Uterus (tissue), 4 donors: ENCODE results near the gene ZNF512B. TPM values are rescaled to one million over a fixed set of nuclear protein-coding genes. Genes with fewer than 3 reads are reported as not detected.
"Not testable (repeated sequence)": the region's sequence is repeated elsewhere in the genome, so short reads cannot be mapped to it uniquely, and the experiment has no call there.

Source experiments
- DNase-seq, 2 donors: peaks; one replicate each; pipeline ENCODE4 v3.0.0-alpha.2; 2019 to 2020
- H3K27ac ChIP-seq, 2 donors: fragments of 200-600 bp; sonication (generic); 1 replicate in 1 of 2; 2 replicates in 1 of 2; pipeline ENCODE4 v1.5.1; 2016 to 2018
- H3K27me3 ChIP-seq, 2 donors: fragments of 200-600 bp; sonication (generic); one replicate each; pipeline ENCODE4 v1.5.1; 2018 to 2019; ENCODE audit warnings: control low read depth in 1 of 2
- H3K36me3 ChIP-seq, 2 donors: fragments of 200-600 bp; sonication (generic); one replicate each; pipeline ENCODE4 v1.5.1; 2019; ENCODE audit warnings: control low read depth in 1 of 2
- H3K4me1 ChIP-seq, 2 donors: fragments of 200-600 bp; sonication (generic); one replicate each; pipeline ENCODE4 v1.5.1; 2018 to 2019; ENCODE audit warnings: control low read depth in 1 of 2
- H3K4me3 ChIP-seq, 2 donors: fragments of 200-600 bp; sonication (generic); 1 replicate in 1 of 2; 2 replicates in 1 of 2; pipeline ENCODE4 v1.5.1; 2018 to 2019; ENCODE audit warnings: mild to moderate bottlenecking in 1 of 2
- H3K9me3 ChIP-seq, 2 donors: fragments of 200-600 bp; sonication (generic); one replicate each; pipeline ENCODE4 v1.5.1; 2019; ENCODE audit warnings: control low read depth in 1 of 2
- POLR2A ChIP-seq, 2 donors: fragments of 450-650 bp; IDR thresholded peaks; one replicate each; pipeline ENCODE4 v1.6.1; 2016; ENCODE audit warnings: antibody characterized with exemption in 2 of 2, mild to moderate bottlenecking in 1 of 2, moderate library complexity in 1 of 2
- intact Hi-C: fragments of 100-400 bp; cut with DNase I; formaldehyde crosslinking; loops from one replicate; pipeline ENCODE4 v1.15.1; 2023; ENCODE audit warnings: low total_unique reads
- total RNA-seq, 4 donors: library from RNA; depleted of rRNA in 3 of 4; stranded (reverse); fragments of >200 nt in 3 of 4; gene quantifications; one replicate each; pipeline versions ENCODE4 v1.1.0 to v1.2.4, GENCODE V29; 2014 to 2023
- TF ChIP-seq, protein P1 (sequence below), 4 experiments: fragments of 200-600 bp in 2 of 4; fragments of 450-650 bp in 2 of 4; sonication (generic) in 2 of 4; IDR thresholded peaks; one replicate each; pipeline ENCODE4 v1.5.1; 2016 to 2019; ENCODE audit warnings: antibody characterized with exemption in 4 of 4, mild to moderate bottlenecking in 2 of 4, moderate library complexity in 1 of 4
- donor health status: DM: yes; HTN: yes; CAD: no.

ZNF512B gene
- total RNA-seq, 4 donors from 2014 or later = 4.7 to 23.3 (median 17.4) TPM

DNA sequence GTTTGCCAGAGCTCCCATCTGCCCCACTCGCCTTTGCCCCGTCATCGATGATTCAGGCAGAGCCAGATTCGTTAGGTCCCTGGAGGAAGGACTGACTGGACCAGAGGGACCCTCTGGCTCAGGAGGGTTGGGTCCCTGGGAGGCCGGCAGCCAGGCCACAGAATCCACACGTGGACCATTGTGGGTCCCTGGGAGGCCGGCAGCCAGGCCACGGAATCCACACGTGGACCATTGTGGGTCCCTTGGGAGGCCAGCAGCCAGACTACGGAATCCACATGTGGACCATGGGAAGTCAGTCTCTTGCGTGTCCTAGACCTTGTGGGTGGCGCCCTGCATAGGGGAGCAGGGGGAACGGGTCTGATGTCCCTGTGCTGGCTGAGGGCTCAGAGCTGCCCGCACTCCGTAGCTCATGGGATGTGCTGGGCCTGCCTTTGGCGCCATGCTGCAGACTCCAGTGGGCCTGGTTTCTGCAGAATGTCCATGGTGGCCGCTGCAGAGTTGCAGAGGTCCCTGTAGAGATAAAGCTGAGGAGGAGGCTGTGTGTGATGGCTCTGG, 37.0 kb downstream of the ZNF512B start:
- intact Hi-C loops = no loop called here

DNA sequence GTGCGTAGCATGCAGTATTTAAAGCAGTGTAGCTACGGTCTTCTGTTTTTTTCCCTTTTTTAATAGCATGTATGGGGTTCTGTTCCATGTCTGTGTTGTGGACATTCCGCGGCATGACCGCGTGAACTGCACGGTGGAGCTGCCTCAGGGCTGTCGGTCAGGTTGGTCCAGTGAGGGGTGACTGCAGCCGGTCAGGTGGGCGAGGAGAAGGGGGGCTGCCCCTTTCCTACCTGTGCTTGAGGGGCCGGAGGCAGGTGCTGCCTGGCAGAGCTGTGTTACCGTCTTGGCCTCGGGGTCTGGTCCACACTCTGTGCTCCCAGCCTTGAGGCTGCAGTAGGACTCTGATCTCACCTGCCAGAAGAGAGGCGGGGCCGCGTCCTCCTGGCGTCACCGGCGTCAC, 38.0 kb downstream of the ZNF512B start:
- H3K4me1 ChIP-seq = no peaks in the 10 kb centered on the region
- H3K27me3 ChIP-seq = no peaks in the 10 kb centered on the region
- no peak overlapping the region for H3K4me3 ChIP-seq
- intact Hi-C loops = no loop called here
- no peak for DNase-seq
- TF ChIP-seq, protein P1, sequence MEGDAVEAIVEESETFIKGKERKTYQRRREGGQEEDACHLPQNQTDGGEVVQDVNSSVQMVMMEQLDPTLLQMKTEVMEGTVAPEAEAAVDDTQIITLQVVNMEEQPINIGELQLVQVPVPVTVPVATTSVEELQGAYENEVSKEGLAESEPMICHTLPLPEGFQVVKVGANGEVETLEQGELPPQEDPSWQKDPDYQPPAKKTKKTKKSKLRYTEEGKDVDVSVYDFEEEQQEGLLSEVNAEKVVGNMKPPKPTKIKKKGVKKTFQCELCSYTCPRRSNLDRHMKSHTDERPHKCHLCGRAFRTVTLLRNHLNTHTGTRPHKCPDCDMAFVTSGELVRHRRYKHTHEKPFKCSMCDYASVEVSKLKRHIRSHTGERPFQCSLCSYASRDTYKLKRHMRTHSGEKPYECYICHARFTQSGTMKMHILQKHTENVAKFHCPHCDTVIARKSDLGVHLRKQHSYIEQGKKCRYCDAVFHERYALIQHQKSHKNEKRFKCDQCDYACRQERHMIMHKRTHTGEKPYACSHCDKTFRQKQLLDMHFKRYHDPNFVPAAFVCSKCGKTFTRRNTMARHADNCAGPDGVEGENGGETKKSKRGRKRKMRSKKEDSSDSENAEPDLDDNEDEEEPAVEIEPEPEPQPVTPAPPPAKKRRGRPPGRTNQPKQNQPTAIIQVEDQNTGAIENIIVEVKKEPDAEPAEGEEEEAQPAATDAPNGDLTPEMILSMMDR (IDR thresholded peaks at IDR 0.05) = no peak
- no peaks in the 10 kb centered on the region for H3K9me3 ChIP-seq
- no peak overlapping the region for H3K27ac ChIP-seq
- H3K36me3 ChIP-seq = no peaks in the 10 kb centered on the region

More for the DNA sequence above, 37.0 kb downstream of the ZNF512B start:
- TF ChIP-seq, protein P1 (IDR thresholded peaks at IDR 0.05) = no peak
- no peak for TF ChIP-seq POLR2A (IDR thresholded peaks at IDR 0.05)
- H3K9me3 ChIP-seq = no peaks in the 10 kb centered on the region
- no peaks in the 10 kb centered on the region for H3K27me3 ChIP-seq
- no peak for DNase-seq
- H3K4me1 ChIP-seq = no peaks in the 10 kb centered on the region
- no peak overlapping the region for H3K27ac ChIP-seq
- H3K36me3 ChIP-seq = no peaks in the 10 kb centered on the region
- no peak overlapping the region for H3K4me3 ChIP-seq

- H3K36me3 ChIP-seq = no peaks in the 10 kb centered on the region
Observed at GRCh38 chr20:63930971-63931553, 38.7 kb downstream of the ZNF512B start.

DNA sequence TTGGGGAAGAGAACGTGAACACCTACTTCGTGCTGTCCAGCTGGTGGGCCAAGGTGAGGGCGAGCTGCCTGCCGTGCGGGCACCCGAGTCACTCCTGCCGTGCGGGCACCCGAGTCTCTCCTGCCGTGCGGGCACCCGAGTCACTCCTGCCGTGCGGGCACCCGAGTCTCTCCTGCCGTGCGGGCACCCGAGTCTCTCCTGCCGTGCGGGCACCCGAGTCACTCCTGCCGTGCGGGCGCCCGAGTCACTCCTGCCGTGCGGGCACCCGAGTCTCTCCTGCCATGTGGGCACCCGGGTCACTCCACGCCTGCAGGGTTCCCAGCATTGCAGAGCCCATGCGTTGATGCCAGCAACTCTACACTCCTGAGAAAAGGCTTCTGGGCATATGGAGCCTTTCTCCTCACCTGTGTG, 40.3 kb downstream of the ZNF512B start:
- H3K27ac ChIP-seq, H3K4me3 ChIP-seq, H3K4me1 ChIP-seq, H3K27me3 ChIP-seq, intact Hi-C loops, H3K9me3 ChIP-seq, DNase-seq, H3K36me3 ChIP-seq: not testable (repeated sequence)

More at GRCh38 chr20:63930971-63931553, 38.7 kb downstream of the ZNF512B start:
- Histone ChIP-seq H3K27ac (no peak overlapping the region), H3K27me3 (no peaks in the 10 kb centered on the region), H3K4me1 (no peaks in the 10 kb centered on the region), H3K4me3 (no peak overlapping the region), H3K9me3 (no peaks in the 10 kb centered on the region)
- intact Hi-C loops = no loop called here
- DNase-seq = no peak
- TF ChIP-seq POLR2A (IDR thresholded peaks at IDR 0.05) = no peak
- TF ChIP-seq, protein P1 (IDR thresholded peaks at IDR 0.05) = no peak

DNA sequence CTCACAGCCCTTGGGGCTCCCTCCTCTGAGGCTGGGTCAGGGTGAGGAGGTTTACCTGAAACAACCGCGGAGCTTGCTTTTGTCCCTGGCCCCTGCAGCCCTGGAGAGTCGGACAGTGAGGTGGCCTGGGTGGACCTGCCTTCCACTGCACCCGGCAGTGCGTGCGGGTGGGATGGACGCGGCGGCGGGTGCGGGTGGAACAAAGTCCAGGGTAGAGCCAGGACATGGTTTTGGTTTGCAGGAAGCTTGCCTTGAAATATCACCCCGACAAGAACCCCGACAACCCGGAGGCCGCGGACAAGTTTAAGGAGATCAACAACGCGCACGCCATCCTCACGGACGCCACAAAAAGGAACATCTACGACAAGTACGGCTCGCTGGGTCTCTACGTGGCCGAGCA, 40.7 kb downstream of the ZNF512B start:
- intact Hi-C loops = no loop called here
- Histone ChIP-seq H3K4me1 (no peaks in the 10 kb centered on the region), H3K27ac (no peak overlapping the region), H3K4me3 (no peak overlapping the region), H3K9me3 (no peaks in the 10 kb centered on the region), H3K36me3 (no peaks in the 10 kb centered on the region), H3K27me3 (no peaks in the 10 kb centered on the region)
- no peak for TF ChIP-seq POLR2A (IDR thresholded peaks at IDR 0.05)
- TF ChIP-seq, protein P1 (IDR thresholded peaks at IDR 0.05) = no peak
- no peak for DNase-seq
